Subcutaneous preadipocyte (primary cell): ENCODE measurements around the gene TGM6. TPM values are rescaled to one million over a fixed set of nuclear protein-coding genes. Genes with fewer than 3 reads are reported as not detected.

ENCODE experiments used
- small RNA-seq: library from RNA; depleted of rRNA; stranded (forward); fragments of <200 nt; gene quantifications from one replicate; pipeline ENCODE3, GENCODE V24; 2012
- total RNA-seq: library from RNA; depleted of rRNA; stranded (reverse); fragments of >200 nt; gene quantifications from 2 replicates; pipeline ENCODE4 v1.2.3, GENCODE V29; 2012

The TGM6 gene
- not detected in 2 replicates for total RNA-seq

DNA sequence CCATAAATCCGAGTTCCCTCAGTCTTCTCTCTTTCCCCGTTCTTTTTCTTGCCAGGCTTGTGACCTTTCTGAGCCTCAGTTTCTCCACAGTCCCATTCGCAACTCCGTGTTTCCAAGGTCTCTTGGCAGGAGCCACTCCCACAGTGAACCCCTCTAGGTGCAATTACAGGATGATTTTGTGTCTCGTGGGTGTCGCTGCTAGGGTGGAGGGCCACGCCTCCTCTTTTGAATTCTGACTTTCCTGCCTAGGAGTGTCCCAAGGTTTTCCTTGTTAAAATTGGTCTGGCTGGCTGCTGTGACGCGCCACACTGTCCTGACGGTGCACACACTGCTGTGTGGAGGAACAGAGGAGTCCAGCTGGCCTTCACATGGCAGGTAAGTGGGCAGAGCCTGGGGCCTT is at the start of gene TGM6:
Gene TGM6 (plus strand): TSS at position 301 of the 400 bp plus-strand sequence. CDS start 68 bp downstream, at position 369.

DNA sequence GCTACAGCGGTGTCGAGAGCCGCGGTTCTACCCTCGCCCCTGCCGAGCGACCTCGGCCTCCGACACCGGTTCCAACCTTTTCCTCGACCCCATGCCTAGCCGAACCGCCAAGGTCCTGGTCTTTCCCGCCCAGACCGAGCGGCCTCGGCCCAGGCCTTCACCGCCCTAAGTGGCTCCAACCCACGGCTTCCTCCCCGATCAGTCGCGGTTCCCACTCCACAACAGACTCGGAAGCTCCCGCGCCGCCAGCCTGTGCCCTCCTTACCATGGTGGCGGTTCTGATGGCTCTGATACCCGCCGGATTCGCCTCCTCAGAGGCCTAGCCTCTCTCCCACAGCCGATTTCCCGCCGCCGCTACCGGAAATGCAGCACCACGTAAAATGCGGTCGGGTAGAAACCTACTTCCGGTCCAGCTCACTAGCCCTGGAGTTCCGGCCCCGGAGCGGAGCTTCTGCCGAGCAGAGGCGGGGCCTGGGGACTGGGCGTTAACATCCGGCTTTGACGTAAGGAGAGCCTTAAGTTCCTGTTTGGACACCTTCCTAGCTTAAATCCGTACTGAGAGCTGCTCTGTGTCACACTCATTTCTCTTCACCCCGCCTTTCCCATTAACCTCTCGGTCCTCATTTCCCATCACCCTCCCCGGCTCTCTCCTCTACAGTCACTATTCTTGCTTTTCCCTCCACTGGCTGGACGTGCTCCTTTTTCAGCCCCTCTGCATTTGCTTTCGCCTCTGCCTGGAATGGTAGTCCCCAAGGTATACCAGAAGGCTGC is 89.9 kb downstream of the TGM6 start, which contains the start of gene SNRPB:
Gene SNRPB (minus strand): TSS at position 367 of the 771 bp plus-strand sequence. CDS start 99 bp downstream, at position 268.

Small RNA genes lying within 50 kb of the gene (small RNA-seq; reads per million reads assigned to genes)
- gene RF00019, result not detected

Other genes starting within 250 kb of the TGM6 start
- gene TGM3, start 84.9 kb upstream of the TGM6 start, total RNA-seq, result not detected in 2 replicates
- 162 and 201 TPM in 2 replicates for gene SNRPB, start 89.9 kb downstream of the TGM6 start, total RNA-seq
- 11.0 and 16.2 TPM in 2 replicates for gene ZNF343, start 128.0 kb downstream of the TGM6 start, total RNA-seq
- under 0.01 TPM in 1 of 2 replicates, not detected in the other for gene TMC2, start 155.7 kb downstream of the TGM6 start, total RNA-seq